NCI-H1694 (cell line): ENCODE results near the gene LRRN4.

Experiments used
- DNase-seq: peaks from one replicate; lab custom pipeline; 2025; lab: John Stamatoyannopoulos, UW

Gene LRRN4

DNA sequence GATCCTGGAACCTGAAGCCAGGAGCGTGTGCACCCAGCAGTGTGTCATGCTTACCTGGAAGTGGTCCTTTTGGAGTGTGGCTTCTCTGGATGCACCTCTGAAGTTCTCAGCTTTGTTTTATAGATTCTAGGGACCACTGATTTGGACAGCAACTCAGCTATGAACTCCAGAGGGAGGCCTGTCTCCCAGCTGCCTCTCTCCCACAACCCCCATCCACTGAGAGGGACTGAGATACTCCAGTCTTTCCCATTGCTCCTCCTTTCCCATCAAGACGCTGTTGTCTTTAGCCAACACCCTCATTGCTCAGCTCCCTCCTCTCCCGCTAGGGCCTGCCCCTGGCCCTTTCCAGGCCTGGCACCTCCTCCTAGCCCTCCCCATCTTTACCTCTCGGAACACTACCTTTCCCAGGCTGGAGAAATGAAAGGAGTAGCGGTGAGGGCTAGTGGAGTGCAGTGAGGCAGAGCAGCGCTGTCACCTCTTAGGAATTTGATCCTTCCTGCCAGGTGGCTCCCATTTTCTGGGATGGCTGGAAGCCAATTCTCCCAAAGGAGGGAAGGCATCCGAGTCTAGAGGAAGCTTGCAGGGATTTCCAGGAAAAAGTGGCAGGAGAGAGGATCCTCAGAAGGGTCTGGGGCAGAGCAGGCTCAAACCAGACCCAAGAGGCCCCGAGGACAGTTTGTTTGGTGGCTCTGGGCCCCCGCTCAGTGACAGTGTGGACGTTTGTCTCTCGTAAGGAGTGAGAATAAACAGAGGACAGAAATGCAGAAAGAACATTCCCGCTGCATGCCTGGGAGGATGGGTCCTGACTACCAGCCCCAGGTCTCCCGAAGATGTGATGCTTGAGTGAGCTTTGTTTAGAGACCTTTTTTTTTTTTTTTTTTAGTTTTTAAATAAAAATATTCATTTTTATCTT lies at the start of gene LRRN4:
Gene LRRN4, minus strand, starts transcription at position 285 of the 913 bp plus-strand sequence. CDS start 1,261 bp downstream, outside the sequence.
- no peak for DNase-seq

GRCh38 chr20:6103301-6103700 lies 49.4 kb upstream of the LRRN4 start:
- no peak for DNase-seq

GRCh38 chr20:6101346-6101745 lies 47.5 kb upstream of the LRRN4 start:
- DNase-seq: no peak

DNA sequence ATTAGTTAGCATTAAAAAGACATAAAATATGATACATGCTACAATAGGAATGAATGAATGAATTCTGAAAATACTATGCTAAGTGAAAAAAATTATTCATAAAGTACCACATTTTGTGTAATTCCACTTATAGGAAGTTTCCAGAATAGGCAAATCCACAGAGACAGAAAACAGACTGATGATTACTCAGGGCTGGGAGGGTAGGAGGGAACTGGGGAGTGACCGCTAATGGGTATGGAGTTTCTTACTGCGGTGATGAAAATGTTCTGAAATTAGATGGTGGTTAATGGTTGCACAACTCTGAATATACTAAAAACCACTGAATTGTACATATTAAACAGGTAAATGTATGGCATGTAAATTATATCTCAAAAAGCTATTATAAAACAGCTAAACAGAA lies 46.4 kb upstream of the LRRN4 start:
- DNase-seq: no peak

- DNase-seq: no peak
These were observed 46.0 kb upstream of the LRRN4 start for GRCh38 chr20:6099819-6100218.

DNA sequence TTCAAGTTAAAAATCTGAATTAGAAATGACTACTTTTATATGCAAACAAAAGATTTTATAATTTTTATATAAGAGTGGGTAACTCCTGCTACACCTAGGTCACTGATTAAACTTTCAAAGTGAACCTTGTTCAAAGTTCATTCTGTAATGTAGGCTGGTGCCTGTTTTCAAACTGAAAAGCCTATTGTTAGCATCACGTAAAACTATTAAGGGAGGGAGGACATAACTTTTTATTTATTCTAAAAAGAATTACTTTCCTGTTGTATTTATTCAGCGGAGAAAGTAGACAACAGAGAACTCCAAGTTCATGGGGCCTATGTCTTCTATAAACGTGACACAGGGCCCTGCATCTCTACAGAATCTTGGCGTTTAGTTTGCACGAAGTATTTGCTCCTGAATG lies 41.5 kb upstream of the LRRN4 start:
- no peak for DNase-seq

GRCh38 chr20:6094565-6094964 lies 40.7 kb upstream of the LRRN4 start:
- no peak for DNase-seq

GRCh38 chr20:6094063-6094462 lies 40.2 kb upstream of the LRRN4 start:
- no peak for DNase-seq

- DNase-seq: no peak
These were observed 37.8 kb upstream of the LRRN4 start for GRCh38 chr20:6091661-6092060.

DNA sequence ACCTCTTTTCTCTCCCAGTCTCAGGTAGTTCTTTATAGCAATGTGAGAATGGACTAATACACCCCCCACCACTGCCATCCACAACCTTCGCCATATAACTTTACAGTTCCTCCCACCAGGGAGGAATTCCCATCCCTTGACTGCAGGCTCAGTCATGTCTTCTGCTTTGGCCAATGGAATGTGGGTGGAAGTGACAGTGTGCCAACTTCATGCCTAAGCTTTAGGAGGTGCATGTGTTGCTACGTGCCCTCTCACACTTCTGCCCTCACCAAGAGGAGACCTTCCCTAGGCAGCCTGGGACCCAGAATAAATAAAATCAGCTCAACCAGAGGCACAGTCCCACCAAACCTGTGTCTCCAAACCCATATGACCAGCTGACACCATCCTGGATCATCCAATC lies 33.0 kb upstream of the LRRN4 start:
- DNase-seq: no peak

- no peak for DNase-seq
These were observed 30.1 kb upstream of the LRRN4 start for GRCh38 chr20:6083926-6084325.

DNA sequence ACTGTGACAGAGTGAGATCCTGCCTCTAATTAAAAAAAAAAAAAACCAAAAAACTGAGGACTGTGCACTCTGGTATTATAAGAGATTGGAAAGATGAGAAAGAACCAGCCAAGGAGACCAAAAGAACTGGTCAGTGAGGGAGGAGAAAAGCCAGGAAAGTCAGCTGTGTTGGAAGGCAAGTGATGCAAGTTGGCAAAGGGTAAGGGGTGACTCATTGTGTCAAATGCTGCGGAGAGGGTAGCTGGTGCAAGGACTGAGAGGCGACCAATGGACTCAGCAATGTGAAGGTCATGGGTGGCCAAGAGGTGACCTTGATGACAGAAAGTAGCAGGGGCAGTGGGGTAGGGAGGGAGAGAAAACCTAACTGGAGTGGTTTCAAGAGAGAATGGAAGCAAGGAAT lies 27.4 kb upstream of the LRRN4 start:
- DNase-seq: no peak

DNA sequence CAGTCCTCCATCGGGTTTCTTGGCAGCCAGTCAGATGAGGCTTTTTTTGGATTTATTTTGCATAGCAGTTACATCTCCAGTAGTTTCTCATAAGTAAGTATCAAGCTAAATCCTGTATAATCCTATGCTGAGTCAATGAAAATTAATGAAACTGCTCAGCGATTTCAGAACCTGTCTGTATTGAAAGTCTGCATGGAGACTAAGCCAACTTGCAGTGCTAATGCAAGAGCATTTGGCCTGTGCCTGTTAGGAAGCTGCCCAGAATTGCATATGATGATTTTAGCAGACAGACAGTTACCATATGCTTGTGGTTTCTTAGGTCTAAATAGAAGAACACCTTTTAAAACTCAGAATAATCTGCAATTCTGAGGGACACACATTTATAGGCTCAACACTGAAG lies 25.2 kb upstream of the LRRN4 start:
- no peak for DNase-seq

- peak; percentile 92 for DNase-seq
These were observed 21.8 kb upstream of the LRRN4 start for GRCh38 chr20:6075428-6076219.

DNA sequence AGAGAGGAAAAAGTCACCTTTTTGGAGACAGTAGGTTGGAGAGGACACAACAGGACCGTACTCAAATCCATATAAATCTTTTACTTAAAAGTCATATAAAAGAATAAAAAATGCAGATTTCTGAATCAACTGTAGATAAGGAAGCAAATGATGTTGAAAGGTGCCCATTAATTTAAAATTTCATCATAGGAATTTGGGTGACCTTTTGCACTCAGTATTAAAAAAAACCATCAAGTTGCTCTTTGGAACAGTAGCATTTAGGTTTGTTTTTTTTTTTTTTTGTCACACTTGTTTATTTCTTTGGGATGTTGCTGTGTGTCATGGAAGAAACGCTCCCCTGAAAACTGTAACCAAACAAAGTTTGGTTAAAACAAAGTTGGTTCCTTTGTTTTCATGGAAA lies 20.9 kb upstream of the LRRN4 start:
- no peak for DNase-seq

DNA sequence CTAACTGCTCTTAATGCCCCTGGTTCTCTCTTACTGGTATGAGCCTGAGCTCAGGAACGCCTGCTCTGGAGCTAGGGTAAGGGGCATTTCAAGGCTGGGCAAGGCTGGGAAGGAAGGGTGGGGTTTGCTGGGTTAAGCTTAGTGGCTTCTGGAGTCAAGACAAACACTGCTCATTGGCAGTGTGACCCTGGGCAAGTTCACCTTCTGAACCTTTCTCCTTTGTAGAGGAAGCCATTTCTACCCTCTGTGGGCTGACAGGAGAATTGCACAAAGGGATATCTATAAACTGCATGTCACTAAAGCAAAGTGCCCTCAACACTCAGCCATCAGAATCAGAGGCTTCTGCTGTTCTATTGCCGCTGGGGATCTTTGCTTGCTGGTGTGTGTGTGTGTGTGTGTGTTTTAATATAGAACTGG lies 20.3 kb upstream of the LRRN4 start:
- peak; percentile 39 for DNase-seq

GRCh38 chr20:6070829-6071695 lies 17.2 kb upstream of the LRRN4 start:
- DNase-seq: no peak

DNA sequence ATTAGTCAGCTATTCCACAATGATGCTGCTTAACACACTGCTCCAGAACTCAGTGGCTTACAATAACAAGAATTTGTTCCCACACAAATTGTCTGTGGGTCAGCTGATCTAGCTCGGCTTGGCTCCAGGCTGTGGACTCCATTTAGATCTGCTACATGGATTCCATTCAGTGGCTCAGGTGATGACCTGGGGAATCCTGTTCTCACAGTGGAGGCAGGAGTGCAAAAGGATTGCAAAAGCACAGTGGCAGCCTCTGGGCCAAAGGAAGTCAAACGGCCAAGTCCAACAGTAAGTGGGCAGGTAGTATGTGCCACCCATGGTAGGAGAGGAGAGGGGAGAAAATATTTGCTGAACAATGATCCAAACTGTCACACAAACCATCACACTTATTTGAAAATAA lies 15.8 kb upstream of the LRRN4 start:
- DNase-seq: no peak

DNA sequence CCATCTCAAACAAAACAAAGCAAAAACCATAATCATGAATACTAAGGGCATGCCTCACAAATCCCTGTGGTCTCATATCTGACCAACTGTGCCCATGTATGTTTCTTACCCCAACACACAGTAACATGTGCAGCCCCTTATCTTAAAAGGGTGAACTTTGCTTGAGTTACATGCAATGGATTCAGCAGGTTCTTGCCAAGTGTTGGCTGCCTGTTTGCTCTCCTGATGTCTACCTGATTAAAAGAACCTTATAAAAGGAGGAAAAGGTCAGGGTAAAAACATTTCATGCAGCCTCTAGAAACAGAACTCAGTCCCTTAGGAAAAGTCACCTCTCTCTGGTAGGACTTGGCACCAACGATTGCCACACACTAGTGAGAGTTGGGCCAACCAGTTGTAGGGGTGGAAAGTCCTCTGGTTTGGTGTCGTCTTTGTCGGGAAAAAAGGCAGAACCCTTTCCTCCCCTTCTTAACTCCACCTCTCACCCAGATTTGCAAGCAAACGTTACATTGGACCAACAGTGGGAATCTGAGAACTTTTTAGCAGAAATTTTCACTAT lies 14.0 kb upstream of the LRRN4 start:
- no peak for DNase-seq

GRCh38 chr20:6066582-6066981 lies 12.7 kb upstream of the LRRN4 start:
- no peak for DNase-seq

GRCh38 chr20:6061544-6061943 lies 7.7 kb upstream of the LRRN4 start:
- DNase-seq: no peak

GRCh38 chr20:6060213-6060612 lies 6.4 kb upstream of the LRRN4 start:
- no peak for DNase-seq
